Stimulated activated naive CD4-positive, alpha-beta T cell (primary cell): ENCODE measurements around the gene PQBP1.
A peak's percentile ranks its signal among the peaks of the same experiment; 100 is the strongest.
"Not testable (repeated sequence)": the region's sequence is repeated elsewhere in the genome, so short reads cannot be mapped to it uniquely, and the experiment has no call there.

Experiments
- DNase-seq, 6 experiments: peaks; one replicate each; lab custom pipeline; 2025; lab: John Stamatoyannopoulos, UW

The PQBP1 gene

GRCh38 chrX:48897625-48898306 lies at the start of gene PQBP1, which contains the start of gene TIMM17B:
Gene PQBP1, plus strand, starts transcription at chrX:48897930. Its CDS starts 580 bp downstream, at chrX:48898510.
Gene TIMM17B, minus strand, starts transcription at chrX:48897768. Its CDS starts 19 bp downstream, at chrX:48897749.
- peak; percentile 84 to 96 (median 90) for DNase-seq

DNA sequence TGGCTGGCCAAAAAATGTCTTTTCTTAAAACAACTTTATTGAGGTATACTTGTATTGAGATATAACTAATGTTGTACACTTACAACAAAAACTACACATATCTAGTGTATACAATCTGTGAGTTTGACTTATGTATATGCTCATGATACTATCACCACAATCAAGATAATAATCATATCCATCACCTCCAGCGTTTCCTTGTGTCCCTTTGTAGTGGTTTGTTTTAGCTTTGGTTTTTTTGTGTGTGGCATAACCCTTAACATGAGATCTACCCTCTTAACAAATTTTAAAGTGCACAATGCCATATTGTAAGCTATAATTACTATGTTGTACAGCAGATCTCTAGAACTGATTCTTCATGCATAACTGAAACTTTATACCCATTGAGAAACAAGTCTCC lies 48.9 kb upstream of the PQBP1 start:
- peak in 2 of 6 experiments; percentile 11 to 27 for DNase-seq

GRCh38 chrX:48852857-48853256 lies 44.9 kb upstream of the PQBP1 start:
- no peak for DNase-seq

DNA sequence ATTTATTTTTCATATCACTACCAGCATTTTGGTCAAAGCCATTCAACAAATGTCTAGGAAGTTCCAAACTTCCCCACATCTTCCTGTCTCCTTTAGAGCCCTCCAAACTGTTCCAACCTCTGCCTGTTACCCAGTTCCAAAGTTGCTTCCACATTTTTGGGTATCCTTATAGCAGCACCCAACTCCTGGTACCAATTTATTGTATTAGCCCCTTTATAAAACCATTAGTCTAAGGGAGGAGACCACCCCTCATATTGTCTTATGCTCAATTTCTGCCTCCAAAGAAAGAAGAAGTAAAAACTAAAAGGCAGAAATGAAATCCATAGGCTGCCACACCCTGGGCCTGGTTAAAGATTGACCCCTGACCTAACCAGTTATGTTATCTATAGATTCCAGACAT lies 44.2 kb upstream of the PQBP1 start:
- DNase-seq: not testable (repeated sequence)

DNA sequence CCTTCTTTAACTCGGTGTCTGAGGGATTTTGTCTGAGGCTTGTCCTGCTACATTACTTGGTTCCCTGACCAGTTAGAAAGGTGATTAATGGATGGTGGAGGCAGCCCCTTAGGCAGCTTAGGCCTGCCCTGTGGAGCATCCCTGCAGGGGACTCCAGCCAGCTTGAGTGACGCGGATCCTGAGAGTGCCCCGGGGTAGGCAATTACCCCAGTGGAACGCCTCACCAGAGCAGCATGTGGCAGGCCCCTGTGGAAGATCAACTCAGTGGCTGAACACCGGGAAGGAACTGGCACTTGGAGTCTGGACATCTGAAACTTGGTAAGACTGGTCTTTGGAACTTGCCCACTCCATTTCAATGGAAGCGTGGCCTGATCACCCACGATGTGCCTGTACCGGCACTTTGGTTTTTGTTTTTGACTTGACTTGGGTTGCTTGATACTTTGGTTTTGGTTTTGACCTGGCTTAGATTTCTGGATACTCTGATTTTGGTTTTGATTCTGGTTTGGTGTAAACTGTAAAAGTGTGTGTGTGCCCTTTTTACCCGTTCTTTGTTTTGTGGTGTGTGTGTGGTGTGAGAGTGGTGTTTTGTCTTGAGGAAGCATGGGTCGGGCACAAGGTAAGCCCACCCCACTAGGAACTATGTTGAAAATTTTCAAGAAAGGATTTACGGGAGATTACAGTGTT lies 43.5 kb upstream of the PQBP1 start:
- DNase-seq: not testable (repeated sequence)

DNA sequence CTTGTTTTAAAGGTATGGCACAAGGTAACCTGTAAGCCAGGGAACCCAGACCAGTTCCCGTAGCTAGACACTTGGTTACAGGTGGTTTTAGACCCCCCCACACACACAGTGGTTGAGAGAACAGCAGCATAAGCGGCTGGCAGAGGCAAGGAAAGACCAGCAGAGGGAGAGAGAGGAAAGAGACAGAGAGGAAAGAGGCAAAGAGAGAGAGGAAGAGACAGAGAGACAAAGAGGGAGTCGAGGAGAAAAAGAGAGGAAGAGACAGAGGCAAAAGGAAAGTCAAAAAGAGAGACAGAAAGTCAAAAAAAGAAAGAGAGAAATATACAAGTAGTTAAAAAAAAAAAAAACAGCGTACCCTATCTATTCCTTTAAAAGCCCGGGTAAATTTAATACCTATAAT lies 42.8 kb upstream of the PQBP1 start:
- DNase-seq: no peak

DNA sequence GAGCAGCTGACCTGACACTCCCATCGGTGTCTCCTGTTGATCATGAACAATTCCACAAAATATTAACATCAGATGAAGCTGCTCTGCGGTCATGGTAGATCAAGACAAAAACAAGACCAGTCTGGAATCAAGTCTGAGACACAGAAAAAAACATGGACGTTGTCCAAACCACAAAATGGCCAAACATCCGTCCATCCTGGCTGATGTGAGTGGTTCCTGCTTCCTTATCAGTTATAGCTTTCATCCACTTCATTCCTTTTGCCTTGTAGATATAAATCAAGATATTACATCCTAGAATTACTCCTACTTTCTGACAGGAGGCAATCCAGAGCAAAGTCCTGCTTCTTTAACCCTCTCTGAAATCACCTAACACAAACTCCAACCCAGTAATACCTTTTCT lies 33.5 kb upstream of the PQBP1 start:
- DNase-seq: no peak

DNA sequence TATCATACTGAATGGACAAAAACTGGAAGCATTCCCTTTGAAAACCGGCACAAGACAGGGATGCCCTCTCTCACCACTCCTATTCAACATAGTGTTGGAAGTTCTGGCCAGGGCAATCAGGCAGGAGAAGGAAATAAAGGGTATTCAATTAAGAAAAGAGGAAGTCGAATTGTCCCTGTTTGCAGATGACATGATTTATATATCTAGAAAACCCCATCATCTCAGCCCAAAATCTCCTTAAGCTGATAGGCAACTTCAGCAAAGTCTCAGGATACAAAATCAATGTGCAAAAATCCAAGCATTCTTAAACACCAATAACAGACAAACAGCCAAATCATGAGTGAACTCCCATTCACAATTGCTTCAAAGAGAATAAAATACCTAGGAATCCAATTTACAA lies 25.7 kb upstream of the PQBP1 start:
- DNase-seq: not testable (repeated sequence)

- not testable (repeated sequence) for DNase-seq
These were observed 20.8 kb upstream of the PQBP1 start for GRCh38 chrX:48876944-48877343.

DNA sequence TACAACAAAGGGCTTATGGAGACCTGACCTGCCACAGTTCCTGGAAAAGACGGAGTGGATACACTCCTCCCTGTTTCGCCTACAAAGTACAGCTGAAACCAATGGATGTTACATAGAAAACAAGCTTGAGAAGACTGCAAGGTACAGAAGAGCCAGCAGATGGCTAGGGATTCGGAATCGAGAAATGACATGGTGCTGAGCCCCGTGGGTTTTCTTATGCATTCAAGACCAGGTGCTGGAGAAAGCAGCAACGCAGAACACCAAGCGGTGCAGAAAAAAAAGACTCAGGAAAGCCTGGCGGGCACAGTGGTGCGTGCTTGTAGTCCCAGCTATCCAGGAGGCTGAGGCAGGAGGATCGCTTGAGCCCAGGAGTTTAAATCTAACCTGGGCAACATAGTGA lies 14.0 kb upstream of the PQBP1 start:
- no peak for DNase-seq

DNA sequence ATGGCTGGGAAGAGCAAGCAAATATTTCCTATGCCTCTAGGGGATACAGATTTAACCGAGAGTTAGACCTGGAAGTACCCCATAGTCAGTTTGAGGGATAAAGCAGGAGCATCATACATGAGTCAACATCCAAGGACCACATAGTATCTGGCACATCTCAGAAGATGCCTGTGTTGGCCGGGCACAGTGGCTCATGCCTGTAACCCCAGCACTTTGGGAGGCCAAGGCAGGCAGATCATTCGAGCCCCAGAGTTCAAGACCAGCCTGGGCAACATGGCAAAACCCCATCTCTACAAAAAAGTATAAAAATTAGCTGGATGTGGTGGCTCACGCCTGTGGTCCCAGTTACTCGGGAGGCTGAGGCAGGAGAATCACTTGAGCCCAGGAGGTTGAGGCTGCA lies 11.1 kb upstream of the PQBP1 start:
- DNase-seq: not testable (repeated sequence)

DNA sequence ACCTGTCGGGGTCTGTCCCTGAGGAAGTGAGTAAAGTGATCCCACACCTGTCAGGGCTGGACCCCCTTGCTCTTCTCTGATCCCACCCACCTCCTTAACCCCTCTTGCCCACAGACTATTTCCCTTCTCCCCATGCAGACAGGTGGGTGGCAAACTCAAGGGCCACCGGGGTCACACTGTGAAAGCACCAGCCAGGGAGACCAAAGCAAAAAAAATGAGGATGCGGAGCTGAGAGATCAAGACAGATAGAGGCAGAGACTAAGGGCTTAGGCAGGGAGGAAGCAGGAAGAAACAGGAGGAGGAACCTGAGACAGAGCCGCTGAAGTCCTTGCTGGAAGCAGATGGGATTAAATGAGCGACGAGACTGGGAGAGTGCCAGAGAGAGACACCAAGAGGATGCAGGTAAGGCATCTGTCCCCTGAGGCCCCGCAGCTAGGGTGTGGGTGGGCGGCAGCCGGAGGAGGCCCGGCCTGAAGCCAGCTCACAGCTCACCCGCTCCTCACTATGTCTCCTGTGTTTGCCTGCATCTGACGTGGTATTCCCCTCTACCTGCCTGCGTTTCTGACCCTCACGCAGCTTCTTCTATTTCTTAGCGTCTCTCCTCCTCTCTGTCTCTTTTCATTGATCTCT lies 7.3 kb upstream of the PQBP1 start:
- no peak for DNase-seq

DNA sequence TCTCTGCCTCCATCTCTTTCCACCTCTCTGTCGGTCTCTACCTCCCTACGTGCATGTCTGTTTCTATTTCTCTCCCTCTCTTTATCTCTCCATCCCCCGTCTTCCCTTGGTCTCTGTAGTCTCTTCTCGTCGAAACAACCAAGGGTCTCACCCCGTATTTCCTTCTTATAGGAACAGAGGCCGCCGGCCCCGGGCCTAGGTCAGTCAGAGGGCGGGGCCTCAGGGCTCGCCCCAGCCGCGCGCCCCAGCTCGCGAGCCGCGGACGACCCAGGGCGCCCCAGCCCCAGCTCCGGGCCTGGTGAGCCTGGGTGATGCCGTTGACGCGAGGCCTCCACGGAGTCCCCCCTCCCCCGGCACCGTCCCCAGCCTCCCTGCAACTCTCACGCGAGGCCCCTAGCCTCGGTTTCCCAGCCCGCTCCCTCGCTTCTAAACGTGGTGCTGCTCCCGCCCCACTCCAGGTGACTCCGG lies 6.8 kb upstream of the PQBP1 start:
- peak in 3 of 6 experiments; percentile 36 to 40 (median 36) for DNase-seq

DNA sequence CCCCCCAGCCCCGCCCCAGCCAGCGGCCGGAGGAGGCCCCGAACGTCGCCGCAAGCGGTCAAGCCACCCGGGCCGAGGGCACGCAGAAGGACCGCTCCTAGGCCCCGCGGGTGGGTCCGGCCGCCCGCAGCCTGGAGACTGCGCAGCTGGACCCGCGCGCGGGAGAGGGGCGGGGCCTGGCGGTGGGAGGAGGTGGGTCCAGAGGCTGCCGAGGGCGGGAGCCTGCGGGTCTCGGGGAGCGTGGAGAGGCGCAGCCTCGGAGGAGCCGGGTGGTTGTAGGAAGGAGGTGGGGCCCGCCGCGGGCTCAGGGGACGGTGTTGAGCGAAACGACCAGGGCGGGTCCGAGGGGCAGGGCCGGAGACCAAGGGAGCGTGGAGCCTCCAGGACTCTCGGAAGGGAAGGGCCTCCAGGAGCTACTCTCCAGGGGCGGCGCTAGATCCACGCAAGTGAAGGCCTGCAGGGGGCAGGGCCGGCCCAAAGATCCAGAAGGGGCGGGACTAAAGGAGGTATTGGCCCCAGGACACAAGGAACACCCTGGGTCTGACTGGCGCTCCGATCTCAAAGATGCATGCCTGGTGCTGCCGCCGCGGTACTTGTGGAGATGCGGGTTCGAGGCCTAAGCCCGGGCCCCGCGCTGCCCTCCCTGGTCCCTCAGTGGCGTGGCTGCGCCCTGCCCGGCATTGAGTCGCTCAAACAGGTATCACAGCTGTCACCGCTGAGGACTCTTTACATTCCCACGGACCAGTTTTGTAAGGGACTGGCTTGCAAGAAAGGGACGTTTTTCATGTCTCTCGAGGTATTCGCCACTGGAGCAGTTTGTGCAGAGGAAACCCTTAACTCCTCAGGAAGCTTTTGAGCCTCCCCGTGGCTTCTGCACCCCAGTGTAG lies 6.1 kb upstream of the PQBP1 start:
- DNase-seq: peak; percentile 63 to 80 (median 74)

DNA sequence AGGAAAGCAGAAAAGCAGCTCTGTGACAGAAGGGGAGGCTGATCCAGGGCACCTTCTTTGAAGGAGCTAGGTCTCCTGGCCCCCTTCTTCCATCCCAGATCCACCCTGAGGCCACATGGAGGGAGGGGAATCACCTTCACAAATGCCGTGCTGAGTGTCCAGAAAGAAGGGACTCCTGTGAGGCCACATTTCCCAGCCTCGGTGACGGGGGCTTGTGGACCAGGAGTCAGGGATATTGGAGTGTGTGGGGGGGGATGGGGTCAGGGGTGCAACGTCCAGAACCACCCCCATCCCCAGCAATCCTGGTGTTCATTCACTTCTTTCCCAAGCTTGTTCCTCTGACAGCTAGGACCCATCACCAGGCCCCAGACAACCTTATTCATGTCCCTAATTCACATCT lies 4.8 kb upstream of the PQBP1 start:
- DNase-seq: no peak

DNA sequence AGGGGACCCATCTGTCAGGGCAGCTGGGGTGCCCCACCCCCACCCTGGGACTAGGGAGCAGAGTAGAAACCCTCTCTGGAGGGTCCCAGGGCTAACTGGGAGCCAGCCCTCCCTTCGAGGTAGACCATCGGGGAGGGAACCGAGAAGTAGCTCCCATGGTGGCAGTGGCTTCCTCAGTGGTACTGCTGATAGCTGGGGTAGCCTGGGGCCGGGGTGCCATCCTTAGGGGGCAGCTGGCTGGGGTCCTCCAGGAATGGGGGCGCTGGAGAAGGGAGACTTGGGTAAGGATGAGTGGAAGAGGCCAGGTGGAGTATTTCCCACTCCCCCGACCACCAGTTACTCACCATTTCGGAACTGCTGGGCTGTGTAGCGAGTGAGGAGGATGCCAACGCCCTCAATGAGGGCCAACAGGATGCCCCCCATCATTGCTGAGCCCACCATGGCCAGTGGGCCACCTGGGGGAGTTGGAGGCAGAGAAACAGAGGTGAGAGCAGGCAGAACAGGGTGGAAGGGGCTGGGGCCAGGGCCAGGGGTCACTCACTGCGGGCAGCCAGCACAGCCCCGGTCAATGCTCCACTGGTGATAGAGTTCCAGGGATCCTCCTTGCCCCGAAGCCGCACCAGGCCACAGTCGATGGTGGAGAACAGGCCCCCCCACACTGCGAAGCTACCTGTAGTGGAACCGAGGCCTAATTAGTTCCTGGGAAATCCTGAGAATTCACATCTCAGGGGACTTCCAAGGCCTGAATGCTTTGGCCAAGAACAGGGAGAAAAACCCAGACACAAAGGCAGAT lies 4.0 kb upstream of the PQBP1 start:
- DNase-seq: no peak

GRCh38 chrX:48894891-48895290 lies 2.8 kb upstream of the PQBP1 start:
- DNase-seq: no peak

DNA sequence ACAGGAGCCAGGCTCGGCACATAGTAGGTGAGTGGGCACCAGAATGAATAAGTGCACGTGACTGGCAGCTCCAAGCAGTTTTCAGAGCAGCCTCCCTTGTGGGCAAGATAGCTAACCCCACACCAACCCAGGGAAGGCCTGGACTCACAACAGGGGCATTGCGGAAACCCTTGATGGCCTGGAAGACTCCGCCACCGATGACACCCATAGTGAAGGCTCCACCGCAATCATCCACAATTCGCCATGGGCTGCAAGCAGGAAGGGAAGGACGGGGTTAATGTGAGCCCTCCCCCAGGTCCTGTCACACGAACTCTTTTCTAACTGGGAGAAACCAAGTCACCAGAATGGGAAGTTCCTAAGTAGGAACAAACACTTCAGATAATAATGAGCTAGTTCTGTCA lies 1.1 kb upstream of the PQBP1 start:
- no peak for DNase-seq

DNA sequence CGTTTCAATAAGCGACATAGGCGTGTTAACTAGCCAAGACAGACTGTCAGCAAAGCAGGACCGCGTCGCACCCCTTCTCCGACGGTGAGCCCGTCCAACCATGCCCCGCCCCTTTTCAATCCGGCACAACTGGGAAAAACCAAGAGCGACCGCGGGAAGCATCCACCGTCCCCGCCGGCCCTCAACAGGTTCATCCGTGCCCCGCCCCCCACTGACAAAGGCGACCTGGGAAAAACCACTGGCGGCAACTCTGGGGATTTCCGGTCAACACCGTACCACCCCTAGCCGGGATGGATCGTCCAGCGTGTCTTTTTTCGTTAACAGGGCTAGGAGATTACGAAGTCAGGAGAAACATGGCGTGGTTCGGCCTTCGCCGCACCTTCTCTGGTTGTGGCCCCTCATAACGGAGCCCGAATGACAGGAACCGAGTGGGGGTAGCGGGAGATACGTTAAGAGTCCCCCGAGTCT lies 539 bp upstream of the PQBP1 start:
- DNase-seq: peak; percentile 37 to 65 (median 56)

DNA sequence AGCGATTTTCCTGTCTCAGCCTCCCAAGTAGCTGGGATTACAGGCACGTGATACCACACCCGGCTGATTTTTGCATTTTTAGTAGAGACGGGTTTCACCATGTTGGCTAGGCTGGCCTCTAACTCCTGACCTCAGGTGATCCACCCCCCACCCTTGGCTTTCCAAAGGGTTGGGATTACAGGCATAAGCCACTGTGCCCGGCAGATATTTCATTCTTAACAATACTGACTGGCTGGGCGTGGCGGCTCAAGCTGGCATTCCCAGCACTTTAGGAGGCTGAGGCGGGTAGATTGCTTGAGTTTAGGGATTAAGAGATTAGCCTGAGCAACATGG lies 1.3 kb downstream of the PQBP1 start:
- DNase-seq: no peak

GRCh38 chrX:48901069-48901468 lies 3.3 kb downstream of the PQBP1 start:
- no peak for DNase-seq
